GF-D8 (cell line): ENCODE measurements around the gene GABRQ.

ENCODE experiments used
- DNase-seq: peaks from one replicate; lab custom pipeline; 2025; lab: John Stamatoyannopoulos, UW

GABRQ gene

DNA sequence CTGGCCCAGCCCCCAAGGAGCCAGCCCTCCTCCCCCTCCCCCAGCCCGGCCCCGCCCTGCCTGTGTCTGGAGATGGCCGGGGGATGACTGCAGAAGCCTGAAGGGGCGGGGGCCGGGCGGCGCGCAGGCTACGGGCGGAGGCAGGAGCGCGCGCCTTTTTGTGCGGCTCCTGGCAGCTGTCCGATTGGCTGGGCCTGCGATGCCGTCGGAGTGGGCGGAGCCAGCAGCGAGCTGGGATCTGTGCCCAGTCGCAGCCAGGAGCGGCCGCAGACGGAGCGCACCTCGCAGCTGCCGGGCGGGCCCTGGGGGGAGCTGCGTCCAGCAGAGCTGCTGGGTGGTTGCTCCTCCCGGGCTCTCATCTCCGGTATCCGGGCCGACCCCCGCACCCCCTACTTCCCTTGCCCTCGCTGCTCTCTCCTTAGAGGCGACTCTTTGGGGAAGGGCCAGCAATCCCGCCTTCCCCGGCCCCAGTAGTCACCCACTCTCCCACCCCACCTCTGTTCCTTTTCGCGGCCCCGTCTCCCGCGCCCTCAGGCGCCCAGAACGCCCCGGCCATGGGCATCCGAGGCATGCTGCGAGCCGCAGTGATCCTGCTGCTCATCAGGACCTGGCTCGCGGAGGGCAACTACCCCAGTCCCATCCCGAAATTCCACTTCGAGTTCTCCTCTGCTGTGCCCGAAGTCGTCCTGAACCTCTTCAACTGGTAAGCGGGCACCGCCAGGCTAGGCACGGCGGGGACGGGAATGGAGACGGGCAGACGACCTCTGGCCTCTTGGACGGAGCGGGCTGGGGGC, at the start of gene GABRQ:
Gene GABRQ, plus strand, starts transcription at position 247 of the 794 bp plus-strand sequence. Its CDS starts 308 bp downstream, at position 555.
- DNase-seq: no peak

DNA sequence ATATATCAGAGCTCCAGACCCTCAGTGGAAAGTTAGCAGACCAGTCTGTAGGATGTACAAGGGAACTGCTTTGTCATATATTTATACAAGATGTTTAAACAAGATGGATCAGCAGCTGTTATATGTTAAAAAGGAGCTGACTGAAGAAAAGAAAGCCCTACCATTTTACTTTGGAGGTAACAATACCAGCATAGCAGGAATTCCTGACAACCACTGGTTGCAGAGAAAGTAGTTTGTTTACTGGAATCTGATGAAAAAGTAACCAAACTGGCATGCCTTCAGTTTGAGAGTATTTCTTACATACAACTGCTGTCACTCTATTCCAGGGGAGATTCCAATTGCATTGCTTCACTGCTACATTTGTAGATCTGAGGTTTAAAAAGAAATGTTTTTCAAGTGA, 49.5 kb upstream of the GABRQ start:
- DNase-seq: no peak

DNA sequence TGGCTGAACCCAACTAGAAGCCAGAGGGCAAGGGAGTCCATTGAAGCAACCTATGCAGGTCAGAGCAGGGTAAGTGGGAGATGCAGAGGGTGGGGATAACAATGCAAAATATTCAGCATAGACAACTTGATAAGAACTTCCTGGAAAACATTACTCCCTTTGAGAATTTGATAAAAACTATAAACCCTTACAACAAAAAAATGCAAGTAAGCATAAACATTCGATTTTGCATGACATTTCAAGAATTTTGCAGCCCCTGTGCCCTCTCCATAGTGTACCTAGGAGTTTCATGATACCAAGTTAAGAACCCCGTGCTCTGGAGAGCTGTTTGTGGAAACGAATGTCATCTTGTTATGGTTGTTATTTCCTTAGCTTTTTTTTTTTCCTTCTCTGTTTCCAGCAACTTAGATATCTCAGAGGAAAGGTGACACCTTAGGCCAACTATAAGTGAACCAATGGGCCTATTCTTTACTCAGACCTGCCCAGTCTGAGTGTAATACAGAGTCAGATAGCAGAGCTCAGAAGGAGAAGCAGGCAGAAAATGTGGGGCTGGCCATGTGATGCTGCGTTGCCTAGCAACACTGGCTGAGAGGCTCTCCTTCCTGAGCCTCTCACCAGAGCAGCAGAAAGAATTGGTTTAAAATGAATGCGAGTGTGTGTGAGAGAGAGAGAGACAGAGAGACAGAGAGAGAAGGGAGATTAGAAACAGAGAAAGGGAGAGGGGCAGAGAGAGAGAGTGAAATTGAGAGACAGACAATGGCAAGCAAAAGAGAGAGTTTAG, 36.7 kb upstream of the GABRQ start:
- no peak for DNase-seq

DNA sequence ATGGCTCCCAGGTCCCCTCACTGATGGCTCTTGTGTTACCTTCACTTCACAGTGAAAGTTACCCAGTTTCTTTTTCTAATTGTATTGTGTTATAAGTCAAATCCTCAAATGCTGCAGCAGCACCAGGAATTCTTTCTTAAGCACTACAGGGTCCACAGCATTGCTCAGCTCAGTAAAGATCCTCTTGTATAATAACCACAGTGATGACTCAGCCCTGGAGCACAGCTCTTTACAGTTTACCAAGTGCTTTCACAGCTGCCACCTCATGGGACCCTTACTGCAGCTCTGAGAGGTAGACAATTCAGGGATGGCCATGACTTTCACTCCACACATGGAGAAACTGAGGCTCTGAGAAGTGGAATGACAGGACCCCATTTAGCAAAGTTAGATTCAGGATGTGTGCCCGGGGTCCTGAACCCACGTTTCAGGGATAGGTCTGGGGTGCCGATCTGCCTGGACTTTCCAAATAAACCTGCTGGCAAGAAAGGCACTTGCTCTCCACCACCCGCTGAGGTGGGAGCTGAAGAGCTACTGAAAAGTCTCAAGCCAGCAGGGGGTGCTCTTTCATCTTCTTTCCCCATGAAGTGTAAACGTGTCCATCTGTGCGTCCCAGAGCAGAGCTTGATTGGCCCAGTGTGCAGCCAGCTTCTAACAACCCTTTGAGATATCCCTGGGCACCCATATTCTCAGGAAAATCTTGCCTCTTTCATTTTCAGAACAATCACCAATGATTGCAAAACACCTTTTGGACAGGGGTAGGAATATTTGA, 35.7 kb upstream of the GABRQ start:
- DNase-seq: no peak

DNA sequence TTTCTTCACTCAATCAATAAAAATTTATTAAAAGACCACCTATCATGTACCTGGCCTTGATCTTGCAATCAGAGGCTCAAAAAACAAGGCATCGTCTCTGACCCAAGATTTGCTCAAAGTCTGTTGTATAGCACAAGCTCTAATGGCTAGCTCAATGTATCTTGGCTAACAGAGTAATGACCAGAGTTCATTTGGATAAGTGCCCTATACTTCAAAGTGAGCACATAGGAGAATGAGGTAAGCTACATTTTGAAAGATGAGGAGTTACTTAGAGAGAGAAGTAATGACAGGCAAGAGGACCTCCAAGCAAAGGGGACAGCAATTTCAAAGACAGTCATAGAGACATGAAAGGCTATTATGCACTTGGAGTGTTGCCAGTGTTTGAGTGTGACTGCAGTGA, 22.9 kb upstream of the GABRQ start:
- DNase-seq: no peak

DNA sequence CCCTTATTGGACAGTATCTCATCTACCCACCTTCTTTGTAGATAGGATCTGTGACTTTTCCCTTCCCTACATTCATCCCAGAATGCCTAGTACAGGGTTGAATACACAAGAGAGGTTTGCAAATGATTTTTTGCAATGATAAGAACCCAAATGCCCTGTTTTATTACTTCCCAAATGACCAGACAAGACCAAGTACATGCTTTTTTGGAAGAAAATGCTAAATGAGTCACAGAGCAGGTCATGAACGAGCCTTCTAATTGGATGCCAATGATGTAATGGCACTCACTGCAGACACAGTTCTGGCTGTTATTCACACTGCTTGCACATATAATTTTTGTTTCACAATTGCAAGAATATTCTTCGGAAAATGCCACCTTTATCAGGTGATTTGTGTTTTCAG, 17.8 kb upstream of the GABRQ start:
- no peak for DNase-seq

DNA sequence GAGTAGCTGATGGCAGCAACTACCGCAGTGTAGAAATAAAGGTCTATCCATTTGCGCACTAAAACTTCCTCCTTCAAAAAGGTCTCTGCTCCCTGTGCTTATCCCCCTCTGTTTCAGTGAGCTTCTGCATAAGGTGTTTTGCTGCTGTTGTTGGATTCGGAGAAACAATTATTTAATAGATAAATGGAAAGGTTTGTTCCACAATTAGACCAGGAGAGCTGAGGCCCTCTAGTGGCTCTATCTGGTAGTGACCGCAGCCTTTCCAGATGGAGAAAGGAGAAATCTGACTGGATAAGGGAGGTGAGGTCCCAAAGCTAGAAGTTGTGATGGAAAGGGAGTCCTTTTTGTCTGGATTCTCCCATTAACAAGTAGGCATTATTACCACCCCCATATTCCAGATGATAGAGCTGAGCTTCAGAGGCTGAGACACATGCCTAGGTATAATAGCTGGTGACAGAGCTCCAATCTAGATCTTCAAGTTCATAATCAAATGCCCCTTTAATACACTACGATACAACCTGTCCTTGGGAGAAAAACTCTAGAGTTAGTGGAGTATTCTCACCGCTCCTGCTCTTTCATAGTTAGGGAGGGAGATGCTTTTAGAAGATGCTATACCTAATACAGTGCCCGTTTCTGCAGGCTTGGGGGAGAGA, 5.1 kb upstream of the GABRQ start:
- no peak for DNase-seq

DNA sequence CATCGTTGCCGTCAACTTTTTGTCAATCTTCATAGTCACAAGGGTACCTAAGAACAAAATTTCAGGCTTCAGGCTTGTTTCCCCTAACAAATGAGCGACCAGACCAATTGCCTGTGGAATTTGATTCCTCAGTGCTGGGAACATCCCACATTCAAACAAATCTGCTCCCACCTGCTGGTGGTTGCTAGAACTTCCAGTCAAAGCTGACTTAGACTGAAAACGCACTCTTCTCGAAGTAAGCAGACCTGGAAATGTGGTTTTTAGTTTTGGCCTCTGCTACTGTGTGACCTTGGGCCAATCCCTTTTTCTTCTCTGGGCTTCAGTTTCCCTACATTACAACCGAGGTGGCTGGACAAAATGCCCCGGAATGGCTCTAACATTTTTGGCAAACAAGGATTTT, 1.8 kb upstream of the GABRQ start:
- no peak for DNase-seq

DNA sequence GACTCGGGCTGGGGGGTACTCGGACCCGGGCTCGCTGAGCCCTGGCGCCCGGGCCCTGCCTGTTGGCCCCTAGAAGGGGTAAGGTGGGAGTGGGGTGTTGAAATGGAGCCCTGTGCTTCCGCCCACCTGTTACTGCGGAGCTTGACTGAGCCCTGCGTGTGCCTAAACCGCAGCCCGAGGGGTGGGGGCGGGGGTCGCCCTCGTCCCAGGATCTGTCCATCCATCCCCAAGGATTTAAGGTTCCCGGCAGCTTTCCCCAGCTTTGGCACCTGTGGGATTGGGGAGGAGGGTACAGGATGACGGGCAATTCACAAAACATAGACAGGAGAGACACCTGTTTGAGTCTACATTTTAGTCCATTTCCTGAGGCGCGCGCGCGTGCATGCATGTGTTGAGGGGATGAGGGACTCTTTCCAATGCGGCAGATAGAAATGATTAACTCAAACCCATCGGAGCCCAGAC, 779 bp downstream of the GABRQ start:
- DNase-seq: no peak

DNA sequence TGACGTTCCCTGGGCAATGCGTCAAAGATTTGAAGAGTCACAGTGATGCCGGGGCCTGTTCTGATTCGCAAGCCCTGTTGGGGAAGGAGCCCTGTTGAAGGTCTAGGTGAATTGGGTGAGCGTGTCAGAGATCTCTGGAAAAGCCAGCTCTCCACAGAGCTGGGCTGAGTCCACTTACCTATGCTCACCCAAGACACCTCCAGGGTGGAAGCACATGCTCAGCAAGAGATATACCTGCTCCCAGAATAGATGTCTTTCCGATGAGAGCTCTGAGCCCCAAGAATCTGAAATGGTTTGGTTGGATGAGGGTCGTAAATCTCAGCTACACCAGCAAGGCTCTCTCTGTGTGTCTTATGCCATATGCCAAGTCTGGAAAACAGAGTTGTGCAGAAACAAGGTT, 1.7 kb downstream of the GABRQ start:
- no peak for DNase-seq

DNA sequence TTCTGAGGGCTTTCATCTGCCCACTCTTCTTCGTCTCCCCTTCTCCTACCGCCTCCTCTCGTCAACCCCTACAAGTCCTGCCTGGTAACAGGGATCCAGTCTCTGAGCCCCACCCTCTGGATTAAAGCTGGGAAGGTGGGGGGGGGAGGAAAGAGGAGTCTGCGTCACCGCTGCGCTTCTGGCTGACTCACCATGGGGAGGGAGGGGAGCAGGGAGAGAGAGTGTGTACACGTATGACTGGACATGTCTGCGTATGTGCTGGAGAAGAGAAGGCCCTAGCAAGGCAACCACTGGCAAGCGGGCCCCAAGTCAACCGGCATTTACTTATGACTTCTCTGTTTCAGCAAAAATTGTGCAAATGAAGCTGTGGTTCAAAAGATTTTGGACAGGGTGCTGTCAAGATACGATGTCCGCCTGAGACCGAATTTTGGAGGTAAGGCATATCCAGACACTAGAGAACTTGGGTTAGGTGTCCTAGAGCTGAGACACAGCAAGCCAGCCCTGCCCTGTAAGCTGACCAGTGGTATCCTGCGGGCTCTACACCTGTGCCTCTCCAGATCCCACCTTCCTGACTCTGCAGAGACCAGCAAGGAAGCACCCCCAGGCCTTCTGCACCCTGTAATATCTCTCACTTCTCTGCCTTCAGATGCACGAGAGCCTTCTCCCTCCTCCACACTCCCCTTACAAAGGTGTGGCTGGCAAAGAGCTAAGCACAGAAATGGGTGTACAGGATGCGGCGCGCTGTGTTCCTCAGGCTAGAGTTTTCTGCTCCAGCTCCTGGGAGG, 2.5 kb downstream of the GABRQ start:
- DNase-seq: no peak

DNA sequence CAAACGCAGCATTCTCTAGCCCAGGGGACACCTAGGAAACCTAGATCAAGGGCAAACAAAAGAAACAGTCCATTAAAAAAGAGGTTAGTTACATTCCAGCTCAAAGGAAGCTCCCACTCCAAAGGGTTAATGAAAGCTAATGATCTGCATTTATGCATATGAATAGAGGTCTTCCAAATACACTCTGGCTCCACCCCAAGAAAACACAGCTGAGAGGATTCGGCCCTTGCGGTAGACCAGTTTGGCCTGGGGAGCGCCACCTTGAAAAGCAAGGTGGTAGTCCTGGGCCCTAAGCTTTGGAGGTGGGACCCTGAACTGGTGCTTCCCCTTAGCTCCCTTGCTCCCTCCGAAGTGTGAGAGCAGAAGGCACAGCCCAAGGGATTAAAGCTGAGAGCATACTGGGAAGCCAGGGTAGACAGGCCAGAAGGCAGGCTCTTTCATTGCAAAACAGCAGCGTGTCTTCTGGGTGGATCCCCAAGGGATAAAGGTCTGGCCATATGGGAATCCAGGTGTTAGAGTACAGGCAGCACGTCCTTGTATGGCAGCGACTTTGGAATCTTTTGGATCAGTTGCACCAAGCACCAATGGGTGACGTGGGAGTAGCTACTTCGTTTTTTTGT, 3.7 kb downstream of the GABRQ start:
- DNase-seq: no peak

DNA sequence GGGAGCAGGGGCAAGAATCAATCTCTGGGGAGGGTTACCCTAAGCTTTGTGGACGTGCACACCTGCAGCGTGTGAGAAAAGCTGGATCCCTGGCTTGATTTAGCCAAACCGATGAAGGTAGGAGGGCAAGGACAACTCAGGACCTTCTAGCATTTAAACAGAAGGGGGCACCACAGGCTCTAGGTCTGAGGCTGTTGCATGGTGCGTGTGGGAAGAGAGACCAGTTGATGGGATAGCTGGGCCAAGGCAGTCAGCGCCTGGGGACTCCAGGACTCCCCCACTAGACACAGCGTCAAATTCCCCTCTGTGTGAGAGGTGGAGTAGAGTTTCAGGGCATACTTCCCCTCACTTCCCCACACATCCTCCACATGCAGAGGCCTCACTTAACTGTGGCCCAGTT, 4.3 kb downstream of the GABRQ start:
- no peak for DNase-seq

DNA sequence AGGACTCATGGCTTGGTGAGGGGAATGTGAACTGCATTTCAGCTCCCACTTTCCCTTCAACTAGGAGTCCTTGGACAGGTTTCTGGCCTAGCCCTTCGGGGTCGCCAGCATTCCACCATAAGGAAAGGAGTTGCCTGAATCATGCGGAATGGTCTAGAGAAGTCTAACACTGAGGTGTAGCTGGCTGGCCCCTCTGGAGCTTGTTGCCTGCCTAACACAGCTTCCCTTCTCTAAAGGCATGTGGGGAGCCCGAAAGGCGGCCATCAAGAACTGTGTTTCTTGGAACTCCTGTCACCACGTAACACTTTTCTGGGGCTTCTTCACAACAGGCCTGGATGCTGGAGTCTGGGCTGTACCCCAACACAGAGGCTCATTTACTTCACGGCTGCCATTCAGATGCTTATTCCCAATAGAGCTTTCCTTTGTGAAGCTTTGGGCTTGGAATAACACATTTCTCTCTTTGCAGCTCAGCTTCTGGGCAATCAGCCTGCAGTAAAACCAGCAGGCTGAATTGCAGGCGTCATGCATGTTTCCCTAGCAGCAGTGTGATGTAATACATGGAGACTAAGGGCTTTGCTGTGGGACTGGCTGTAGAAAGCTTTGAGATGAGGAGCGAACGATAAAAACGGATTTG, 5.4 kb downstream of the GABRQ start:
- no peak for DNase-seq

DNA sequence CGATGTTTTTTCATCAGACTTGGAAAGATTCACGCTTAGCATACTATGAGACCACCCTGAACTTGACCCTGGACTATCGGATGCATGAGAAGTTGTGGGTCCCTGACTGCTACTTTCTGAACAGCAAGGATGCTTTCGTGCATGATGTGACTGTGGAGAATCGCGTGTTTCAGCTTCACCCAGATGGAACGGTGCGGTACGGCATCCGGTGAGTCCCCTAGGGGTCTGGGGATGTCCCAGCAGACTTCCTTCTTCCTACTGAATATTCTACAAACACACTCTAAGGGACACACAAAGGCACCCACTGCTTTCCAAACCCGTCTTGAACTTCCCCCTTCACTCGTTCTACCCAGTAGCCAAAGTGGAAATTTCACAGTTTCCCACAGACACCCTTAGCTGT, 9.3 kb downstream of the GABRQ start:
- DNase-seq: no peak

DNA sequence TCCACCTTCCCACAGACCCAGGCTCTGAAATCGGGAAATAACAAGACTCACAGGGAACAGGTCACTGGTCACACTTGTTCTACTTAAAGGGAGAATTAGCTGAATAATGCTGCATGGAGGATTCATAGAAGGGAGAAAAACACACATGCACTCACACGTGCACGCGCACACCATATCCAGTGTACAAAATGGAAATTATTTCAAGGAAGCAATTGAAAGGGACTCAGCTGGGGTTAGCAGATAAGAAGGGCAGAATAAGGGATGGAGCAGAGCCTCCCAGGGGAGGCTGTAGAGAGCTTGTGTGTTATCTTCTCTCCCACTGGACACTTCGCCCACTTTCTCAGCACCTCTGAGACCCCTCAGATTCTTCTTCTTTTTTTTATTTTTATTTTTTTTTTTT, 10.3 kb downstream of the GABRQ start:
- no peak for DNase-seq

DNA sequence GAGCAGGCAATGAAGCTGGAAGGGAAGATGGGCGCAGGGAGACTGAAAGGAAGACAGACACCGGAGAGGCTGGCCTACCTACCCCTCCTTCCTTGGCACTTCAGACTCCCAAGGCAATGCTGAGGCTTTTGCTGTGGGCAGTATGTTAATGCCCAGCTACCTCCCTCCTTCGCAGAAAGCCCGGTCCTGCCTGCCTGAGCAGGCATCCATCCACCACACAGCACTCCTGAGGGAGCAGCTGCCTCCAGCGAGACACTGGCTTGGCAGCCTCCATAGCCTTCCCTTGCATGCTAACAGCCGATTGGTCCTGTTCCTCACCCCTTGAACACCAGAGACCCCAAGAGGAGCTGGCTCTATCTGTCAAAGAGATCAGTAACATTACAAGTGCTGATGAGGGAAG, 14.4 kb downstream of the GABRQ start:
- DNase-seq: no peak

DNA sequence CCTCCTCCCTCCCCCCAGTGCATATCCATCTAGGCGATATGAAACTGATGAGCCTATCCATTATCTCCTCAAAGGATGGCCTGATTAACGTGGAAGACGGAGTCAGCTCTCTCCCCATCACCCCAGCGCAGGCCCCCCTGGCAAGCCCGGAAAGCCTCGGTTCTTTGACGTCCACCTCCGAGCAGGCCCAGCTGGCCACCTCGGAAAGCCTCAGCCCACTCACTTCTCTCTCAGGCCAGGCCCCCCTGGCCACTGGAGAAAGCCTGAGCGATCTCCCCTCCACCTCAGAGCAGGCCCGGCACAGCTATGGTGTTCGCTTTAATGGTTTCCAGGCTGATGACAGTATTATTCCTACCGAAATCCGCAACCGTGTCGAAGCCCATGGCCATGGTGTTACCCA, 14.8 kb downstream of the GABRQ start:
- DNase-seq: no peak

DNA sequence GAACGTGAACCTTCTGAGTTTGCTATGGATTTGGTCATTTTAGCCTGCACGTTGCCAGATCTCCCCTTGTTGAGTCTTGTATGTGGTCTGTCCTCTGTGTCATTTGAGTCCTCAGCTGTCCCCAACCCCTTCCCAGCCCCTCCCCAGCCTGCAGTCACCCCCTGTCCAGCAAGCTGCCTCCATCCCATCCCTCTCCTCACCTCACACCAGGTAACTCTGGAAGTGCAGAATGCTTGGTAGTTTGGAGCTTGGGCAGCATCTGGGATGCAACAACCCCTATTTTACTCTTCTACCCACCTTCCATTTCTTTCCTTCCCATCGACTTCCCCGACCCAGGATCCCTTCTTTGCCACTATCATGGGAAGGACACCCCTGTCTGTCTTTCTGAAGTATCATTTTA, 18.4 kb downstream of the GABRQ start:
- DNase-seq: no peak

DNA sequence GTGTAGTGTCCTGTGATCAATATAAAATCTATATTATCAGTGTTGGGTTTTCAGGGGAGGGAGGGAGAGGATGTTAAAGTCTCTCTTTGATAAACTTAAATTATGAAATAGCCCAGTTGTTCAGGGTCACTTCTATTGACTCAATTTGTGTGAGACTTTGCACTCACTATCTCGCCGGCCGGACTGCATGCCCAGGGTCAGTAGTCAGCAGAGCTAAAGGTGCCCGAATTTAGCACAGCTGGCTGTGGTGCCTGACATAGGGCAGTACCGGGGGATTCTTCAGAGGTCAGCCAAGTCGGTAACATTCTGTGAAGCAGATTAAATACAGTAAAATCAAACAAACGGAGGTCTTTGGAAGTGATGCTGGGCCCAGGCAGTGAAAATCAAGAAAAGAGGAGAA, 19.2 kb downstream of the GABRQ start:
- DNase-seq: no peak
